Measurements from ENCODE around the gene TULP4.

TULP4 gene

DNA sequence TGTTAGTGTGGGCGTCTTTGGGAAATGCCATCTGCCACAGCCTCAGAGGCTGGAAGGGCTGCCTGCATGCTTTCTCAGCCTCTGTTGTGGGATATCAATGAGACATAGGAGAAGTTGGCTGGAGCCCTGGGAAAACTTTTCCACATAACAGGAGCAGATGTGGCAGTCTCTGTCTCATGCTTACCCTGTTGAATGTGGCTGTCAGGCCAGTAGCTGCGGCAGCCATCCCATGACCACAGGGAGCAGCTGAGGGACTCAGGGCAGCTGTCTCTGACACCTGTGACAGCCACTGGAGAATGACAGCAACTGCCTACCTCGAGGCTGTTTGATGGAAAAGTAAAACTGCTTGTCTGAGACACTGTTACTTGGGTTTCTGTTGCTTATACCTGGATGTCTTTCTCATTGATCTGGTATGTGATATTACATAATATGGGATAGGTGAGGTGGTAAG, 64.4 kb downstream of the TULP4 start:
- no peak for DNase-seq (ENCODE audit: low read depth)
- TF ChIP-seq CTCF (IDR thresholded peaks at IDR 0.05; ENCODE audit: insufficient read depth, low read depth, low read length, missing control alignments) = no peak
- H3K4me3 ChIP-seq (ENCODE audit: low read depth, low read length) = no peak overlapping the region

DNA sequence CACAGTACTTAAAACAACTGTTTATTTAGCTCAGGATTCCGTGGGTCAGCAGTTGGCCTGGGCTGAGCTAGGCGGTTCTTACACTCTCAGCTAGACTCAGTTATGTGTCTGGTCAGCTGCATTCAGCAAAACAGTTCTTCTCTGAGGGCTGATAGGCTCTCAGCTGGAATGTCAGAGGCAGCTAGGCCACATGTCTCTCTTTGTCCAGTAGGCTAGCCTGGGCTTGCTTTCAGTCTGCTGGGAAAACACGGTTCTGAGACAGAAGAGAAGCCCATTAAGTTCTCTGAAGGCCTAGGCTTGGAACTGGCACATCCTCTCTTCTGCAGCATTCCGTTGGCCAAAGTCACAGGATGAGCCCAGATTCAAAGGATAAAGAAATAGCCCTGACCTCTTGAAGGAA, 65.6 kb downstream of the TULP4 start:
- no peak overlapping the region for H3K4me3 ChIP-seq (ENCODE audit: low read depth, low read length)
- TF ChIP-seq CTCF (IDR thresholded peaks at IDR 0.05; ENCODE audit: insufficient read depth, low read depth, low read length, missing control alignments) = no peak
- no peak for DNase-seq (ENCODE audit: low read depth)

DNA sequence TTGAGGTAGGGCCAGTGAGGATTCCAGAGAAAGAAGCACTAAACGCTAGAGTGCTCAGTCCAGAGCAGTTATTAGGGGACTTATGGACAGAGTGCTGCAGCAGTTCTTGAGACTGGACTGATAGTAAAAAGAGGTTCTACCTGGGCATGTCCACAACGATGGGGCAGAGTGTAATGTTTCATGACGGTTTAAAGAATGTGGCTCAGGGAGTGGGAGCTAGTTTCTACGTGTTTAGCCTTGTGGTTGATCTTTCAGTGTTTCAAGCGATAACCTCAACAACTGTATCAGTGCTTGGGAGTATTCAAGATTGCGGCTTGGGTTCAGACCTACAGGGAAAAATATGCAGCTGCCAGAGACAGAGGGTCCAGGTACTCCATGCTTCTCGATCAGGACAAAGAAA, 67.1 kb downstream of the TULP4 start:
- no peak overlapping the region for H3K4me3 ChIP-seq (ENCODE audit: low read depth, low read length)
- TF ChIP-seq CTCF (IDR thresholded peaks at IDR 0.05; ENCODE audit: insufficient read depth, low read depth, low read length, missing control alignments) = no peak
- DNase-seq (ENCODE audit: low read depth) = no peak

GRCh38 chr6:158381214-158381613, 68.9 kb downstream of the TULP4 start:
- DNase-seq (ENCODE audit: low read depth) = no peak
- no peak overlapping the region for H3K4me3 ChIP-seq (ENCODE audit: low read depth, low read length)
- no peak for TF ChIP-seq CTCF (IDR thresholded peaks at IDR 0.05; ENCODE audit: insufficient read depth, low read depth, low read length, missing control alignments)

DNA sequence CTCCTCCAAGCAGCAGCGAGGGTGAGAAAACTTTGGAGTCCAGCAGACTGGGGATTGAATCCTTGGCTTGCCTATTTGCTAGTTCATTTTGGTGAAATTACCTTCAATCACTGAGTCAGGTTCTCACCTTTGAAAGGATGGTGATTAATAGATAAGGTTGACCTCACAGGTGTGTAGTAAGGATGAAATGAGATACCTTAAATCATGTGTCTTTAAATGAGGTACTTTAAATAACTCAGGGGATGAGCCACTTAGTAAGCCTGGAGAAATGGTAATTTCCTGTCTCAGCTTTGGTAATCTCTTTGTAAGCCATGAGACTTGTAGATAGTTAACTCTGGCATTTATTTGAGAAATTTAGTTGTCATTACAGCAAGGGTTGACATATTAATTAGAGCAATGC, 70.2 kb downstream of the TULP4 start:
- H3K4me3 ChIP-seq (ENCODE audit: low read depth, low read length) = no peak overlapping the region
- DNase-seq (ENCODE audit: low read depth) = no peak
- TF ChIP-seq CTCF (IDR thresholded peaks at IDR 0.05; ENCODE audit: insufficient read depth, low read depth, low read length, missing control alignments) = no peak

GRCh38 chr6:158383057-158383456, 70.8 kb downstream of the TULP4 start:
- no peak for TF ChIP-seq CTCF (IDR thresholded peaks at IDR 0.05; ENCODE audit: insufficient read depth, low read depth, low read length, missing control alignments)
- DNase-seq (ENCODE audit: low read depth) = no peak
- H3K4me3 ChIP-seq (ENCODE audit: low read depth, low read length) = no peak overlapping the region

DNA sequence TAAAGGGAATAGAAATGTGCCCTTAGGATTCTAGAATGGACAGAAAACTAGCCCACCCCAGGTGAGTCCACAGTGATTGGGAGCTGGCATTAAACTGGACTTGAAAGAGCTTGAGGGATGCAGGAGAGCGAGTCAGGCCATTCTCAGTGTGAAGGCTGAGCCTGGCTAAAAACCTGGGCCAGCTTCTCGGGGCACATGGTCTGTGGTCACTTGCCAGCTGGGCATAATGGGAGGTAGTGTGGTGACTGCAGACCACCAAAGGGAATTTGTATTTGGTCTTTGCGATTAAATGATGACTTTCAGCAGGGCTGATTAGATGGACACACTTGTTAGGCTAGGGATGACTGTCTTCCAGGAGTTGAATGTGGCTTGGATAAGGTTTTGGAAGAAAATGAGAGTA, 71.3 kb downstream of the TULP4 start:
- TF ChIP-seq CTCF (IDR thresholded peaks at IDR 0.05; ENCODE audit: insufficient read depth, low read depth, low read length, missing control alignments) = no peak
- H3K4me3 ChIP-seq (ENCODE audit: low read depth, low read length) = no peak overlapping the region
- no peak for DNase-seq (ENCODE audit: low read depth)

All from GM12865 (cell line).